Neural cell (in vitro differentiated cells): ENCODE measurements around the gene SESN1.

ENCODE experiments used
- EP300 ChIP-seq: fragments of 450-650 bp; conservative IDR thresholded peaks from 2 replicates; pipeline ENCODE4 v1.6.1; 2014; ENCODE audit warnings: antibody characterized with exemption, mild to moderate bottlenecking, moderate library complexity; ENCODE audit not compliant: poor library complexity, severe bottlenecking
- EZH2 ChIP-seq: fragments of 200-600, 300-800 bp; shearing (Covaris generic), sonication (generic); IDR thresholded peaks from 2 replicates; pipeline ENCODE4 v1.6.1; 2014; ENCODE audit warnings: antibody characterized with exemption, low read length, borderline replicate concordance, mild to moderate bottlenecking; ENCODE audit not compliant: insufficient read depth, poor library complexity, severe bottlenecking
- MXI1 ChIP-seq: fragments of 450-650 bp; conservative IDR thresholded peaks from 2 replicates; pipeline ENCODE4 v1.6.1; 2014; ENCODE audit warnings: antibody characterized with exemption, mild to moderate bottlenecking; ENCODE audit not compliant: poor library complexity, severe bottlenecking
- POLR2AphosphoS5 ChIP-seq: IDR thresholded peaks from 2 replicates; pipeline ENCODE4 v1.6.1; 2012
- RAD21 ChIP-seq: fragments of 450-650 bp; conservative IDR thresholded peaks from 2 replicates; pipeline ENCODE4 v1.6.1; 2014; ENCODE audit warnings: antibody characterized with exemption, mild to moderate bottlenecking, moderate library complexity
- TAF1 ChIP-seq: IDR thresholded peaks from 2 replicates; pipeline ENCODE4 v1.6.1; 2012; ENCODE audit warnings: low read depth
- TF ChIP-seq, protein P1 (sequence below): fragments of 450-650 bp; IDR thresholded peaks from 2 replicates; pipeline ENCODE4 v1.5.1; 2014; ENCODE audit warnings: antibody characterized with exemption, mild to moderate bottlenecking, moderate library complexity; ENCODE audit not compliant: poor library complexity, severe bottlenecking
- TF ChIP-seq, protein P2 (sequence below): IDR thresholded peaks from 2 replicates; pipeline ENCODE4 v1.6.1; 2012; ENCODE audit warnings: borderline replicate concordance

DNA sequence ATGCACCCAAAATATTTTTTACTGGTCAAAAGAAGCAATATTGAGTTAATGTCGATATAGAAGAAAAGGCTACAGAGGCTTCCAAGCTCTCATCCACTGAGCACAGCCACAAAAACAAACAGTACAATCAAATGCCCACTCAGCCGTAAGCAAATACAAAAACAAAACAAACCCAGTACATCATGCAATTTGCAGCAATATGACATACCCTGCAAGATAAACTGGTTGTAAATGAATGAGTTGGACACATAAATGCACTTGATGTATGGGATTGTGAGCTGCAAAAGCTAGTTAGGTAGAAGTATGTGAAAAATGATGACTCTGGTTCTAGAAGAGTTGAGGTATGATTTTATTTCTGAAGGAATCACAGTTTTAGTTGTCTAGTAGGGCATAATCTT is 83.9 kb downstream of the SESN1 start:
- TF ChIP-seq EZH2: no peak
- TF ChIP-seq, protein P1, sequence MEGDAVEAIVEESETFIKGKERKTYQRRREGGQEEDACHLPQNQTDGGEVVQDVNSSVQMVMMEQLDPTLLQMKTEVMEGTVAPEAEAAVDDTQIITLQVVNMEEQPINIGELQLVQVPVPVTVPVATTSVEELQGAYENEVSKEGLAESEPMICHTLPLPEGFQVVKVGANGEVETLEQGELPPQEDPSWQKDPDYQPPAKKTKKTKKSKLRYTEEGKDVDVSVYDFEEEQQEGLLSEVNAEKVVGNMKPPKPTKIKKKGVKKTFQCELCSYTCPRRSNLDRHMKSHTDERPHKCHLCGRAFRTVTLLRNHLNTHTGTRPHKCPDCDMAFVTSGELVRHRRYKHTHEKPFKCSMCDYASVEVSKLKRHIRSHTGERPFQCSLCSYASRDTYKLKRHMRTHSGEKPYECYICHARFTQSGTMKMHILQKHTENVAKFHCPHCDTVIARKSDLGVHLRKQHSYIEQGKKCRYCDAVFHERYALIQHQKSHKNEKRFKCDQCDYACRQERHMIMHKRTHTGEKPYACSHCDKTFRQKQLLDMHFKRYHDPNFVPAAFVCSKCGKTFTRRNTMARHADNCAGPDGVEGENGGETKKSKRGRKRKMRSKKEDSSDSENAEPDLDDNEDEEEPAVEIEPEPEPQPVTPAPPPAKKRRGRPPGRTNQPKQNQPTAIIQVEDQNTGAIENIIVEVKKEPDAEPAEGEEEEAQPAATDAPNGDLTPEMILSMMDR: no peak
- TF ChIP-seq RAD21: no peak
- no peak for TF ChIP-seq EP300
- TF ChIP-seq, protein P2, sequence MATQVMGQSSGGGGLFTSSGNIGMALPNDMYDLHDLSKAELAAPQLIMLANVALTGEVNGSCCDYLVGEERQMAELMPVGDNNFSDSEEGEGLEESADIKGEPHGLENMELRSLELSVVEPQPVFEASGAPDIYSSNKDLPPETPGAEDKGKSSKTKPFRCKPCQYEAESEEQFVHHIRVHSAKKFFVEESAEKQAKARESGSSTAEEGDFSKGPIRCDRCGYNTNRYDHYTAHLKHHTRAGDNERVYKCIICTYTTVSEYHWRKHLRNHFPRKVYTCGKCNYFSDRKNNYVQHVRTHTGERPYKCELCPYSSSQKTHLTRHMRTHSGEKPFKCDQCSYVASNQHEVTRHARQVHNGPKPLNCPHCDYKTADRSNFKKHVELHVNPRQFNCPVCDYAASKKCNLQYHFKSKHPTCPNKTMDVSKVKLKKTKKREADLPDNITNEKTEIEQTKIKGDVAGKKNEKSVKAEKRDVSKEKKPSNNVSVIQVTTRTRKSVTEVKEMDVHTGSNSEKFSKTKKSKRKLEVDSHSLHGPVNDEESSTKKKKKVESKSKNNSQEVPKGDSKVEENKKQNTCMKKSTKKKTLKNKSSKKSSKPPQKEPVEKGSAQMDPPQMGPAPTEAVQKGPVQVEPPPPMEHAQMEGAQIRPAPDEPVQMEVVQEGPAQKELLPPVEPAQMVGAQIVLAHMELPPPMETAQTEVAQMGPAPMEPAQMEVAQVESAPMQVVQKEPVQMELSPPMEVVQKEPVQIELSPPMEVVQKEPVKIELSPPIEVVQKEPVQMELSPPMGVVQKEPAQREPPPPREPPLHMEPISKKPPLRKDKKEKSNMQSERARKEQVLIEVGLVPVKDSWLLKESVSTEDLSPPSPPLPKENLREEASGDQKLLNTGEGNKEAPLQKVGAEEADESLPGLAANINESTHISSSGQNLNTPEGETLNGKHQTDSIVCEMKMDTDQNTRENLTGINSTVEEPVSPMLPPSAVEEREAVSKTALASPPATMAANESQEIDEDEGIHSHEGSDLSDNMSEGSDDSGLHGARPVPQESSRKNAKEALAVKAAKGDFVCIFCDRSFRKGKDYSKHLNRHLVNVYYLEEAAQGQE: no peak
- TF ChIP-seq POLR2AphosphoS5: no peak
- TF ChIP-seq TAF1: no peak
- TF ChIP-seq MXI1: no peak
